HPDE6-E6E7 (cell line): ENCODE data around the gene KRTAP2-3.
"Not testable (repeated sequence)": the region's sequence is repeated elsewhere in the genome, so short reads cannot be mapped to it uniquely, and the experiment has no call there.

ENCODE experiments used
- DNase-seq: peaks from one replicate; pipeline ENCODE4 v3.0.0; 2011; ENCODE audit warnings: missing footprints; ENCODE audit errors: extremely low spot score

KRTAP2-3 gene, protein sequence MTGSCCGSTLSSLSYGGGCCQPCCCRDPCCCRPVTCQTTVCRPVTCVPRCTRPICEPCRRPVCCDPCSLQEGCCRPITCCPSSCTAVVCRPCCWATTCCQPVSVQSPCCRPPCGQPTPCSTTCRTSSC

DNA sequence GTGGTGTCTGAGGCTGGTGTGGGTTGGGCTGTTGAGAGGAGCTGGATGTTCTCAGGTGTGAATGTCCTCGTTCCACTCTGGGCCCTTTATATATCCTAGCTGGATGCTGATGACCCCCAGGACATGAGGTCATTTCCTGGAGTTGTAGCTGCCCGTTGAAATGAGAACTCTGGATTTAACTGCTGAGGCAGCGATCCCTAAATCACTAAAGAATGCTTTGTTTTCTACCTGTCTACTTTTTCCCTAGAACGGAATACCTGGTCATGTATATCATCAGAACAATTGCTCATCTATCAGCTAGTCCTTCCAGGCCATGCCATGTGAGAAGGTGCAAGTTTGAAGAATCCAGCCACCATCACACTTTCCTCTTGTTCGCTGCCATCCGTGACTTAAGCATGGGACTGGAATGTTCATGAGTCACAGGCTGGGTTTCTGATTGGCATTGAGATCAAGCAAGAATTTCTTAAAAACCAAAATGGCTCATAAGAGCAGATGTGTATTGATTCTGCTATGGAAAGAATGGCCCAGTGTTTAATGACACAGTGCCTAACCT is at the start of gene KRTAP2-3:
Gene KRTAP2-3 (minus strand): TSS at position 63 of the 553 bp plus-strand sequence. CDS start 64 bp downstream, outside the sequence.
- DNase-seq: peak; percentile 50

- DNase-seq: not testable (repeated sequence)
Observed at GRCh38 chr17:41108728-41109386, 48.9 kb upstream of the KRTAP2-3 start.

DNA sequence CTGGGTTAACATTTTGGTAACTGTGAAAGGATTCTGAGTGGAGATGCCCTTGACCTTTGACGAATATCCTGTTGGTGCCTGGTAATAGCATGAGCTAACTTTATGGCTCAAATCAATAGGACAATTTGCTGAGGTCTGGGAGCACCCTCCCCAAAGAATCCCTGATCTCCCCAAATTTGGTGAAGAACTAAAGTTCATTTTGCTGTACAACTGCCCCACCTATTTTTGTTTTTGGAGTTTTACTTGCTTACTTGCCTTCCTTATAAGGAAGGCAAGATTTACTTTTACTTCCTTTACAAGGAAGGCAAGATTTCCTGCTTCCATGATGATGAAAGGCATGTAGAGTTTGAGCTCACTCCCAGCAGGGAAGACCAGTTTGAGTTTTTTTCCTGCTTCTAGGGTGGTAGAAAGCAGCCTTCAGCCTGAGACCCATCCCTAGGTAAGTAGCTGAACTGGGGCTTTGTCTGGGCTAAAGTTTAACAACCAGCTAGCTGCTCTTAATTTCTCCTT is 48.1 kb upstream of the KRTAP2-3 start:
- DNase-seq: no peak

DNA sequence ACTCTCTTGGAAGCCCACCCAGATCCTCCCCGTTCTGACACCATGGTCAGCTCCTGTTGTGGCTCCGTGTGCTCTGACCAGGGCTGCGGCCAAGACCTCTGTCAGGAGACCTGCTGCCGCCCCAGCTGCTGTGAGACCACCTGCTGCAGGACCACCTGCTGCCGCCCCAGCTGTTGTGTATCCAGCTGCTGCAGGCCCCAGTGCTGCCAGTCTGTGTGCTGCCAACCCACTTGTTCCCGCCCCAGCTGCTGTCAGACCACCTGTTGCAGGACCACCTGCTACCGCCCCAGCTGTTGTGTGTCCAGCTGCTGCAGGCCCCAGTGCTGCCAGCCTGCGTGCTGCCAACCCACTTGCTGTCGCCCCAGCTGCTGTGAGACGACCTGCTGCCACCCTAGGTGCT is 45.4 kb upstream of the KRTAP2-3 start, which contains the start of gene KRTAP4-9:
Gene KRTAP4-9 (plus strand): TSS at position 43 of the 400 bp plus-strand sequence. CDS start 0 bp downstream, at position 43.
- not testable (repeated sequence) for DNase-seq

DNA sequence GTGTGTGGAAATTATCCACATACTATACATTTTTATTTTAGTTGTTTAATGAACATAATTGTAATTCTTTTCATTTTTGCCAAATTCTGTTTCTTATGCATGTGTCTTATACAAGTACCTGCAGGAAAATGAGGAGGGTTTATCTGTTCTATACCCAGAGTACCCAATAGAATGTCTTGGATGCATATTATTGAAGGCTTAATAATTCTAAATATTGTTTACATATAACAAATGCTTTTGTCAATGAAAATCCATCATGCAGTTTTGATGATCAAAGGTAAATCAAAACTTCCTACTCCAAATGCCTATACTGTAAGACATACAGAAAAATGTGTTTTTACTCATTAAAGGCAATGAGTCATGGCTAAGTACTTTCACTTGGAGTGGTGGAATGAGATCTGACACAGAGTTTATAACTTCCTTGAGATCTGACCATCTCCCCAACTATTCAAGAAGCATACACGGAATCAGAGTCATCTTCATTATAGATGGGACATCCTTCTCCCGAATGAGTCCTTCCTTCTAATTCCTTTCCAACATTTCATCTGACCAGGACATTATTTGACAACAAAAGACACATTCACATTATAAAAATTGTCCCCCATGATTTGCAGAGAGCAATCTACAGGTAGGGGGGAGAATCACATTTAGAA is 44.6 kb upstream of the KRTAP2-3 start:
- not testable (repeated sequence) for DNase-seq

- no peak for DNase-seq
Observed at GRCh38 chr17:41103896-41104295, 44.0 kb upstream of the KRTAP2-3 start.

- DNase-seq: no peak
Observed at GRCh38 chr17:41101586-41102259, 41.8 kb upstream of the KRTAP2-3 start, which contains the start of gene KRTAP4-16. Gene KRTAP4-16, minus strand, starts transcription at chr17:41102209. Its CDS starts 0 bp downstream, at chr17:41102209.

DNA sequence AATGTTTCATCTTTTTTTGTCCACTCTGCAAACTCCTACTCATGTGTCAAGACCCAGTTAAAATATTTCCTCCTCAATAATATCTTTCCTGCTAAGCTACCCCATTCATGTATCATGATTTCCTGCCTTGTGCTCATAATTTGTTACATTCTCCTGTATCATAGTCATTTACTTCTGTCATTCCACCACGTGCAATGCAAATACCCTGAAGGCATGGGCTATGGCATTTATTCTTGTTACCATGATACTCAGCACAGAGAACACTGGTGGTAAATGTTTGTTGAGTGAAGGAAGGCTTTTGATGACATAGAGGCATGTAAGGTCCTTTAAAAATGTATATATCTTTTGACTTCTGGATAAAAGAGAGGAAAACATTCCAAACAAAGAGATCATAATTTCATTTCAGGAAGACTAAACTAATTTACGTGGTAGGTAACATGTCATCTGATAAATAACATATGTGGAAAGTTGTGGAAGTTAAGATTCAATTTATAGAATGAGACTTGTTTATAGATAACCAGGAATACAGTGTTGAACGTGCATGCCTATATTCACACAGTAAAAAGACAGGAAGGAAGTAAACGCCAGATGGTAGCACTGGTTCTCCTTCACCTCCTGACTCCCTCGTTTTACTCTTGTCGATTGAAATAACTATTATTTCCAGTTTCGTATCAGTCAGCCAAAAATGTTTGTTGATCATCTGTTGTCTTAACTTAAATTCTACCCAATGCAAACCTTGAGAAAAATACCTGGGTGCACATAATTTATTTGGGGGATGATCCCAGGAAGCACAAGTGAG is 40.0 kb upstream of the KRTAP2-3 start:
- peak; percentile 9 for DNase-seq

DNA sequence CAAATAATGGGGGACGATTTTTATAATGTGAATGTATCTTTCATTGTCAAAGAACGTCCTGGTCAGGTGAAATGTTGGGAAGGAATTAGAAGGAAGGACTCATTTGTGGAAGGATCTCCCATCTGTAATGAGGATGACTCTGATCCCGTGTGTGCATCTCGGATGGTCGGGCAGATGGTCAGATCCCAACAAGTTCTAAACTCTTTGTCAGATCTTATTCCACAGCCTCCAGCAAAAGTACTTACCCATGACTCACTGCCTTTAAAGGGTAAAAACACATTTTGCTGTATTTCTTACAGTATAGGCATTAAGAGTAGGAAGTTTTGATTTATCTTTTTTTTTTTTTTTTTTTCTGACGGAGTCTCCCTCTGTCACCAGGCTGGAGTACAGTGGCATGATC is 38.6 kb upstream of the KRTAP2-3 start:
- DNase-seq: peak; percentile 3

DNA sequence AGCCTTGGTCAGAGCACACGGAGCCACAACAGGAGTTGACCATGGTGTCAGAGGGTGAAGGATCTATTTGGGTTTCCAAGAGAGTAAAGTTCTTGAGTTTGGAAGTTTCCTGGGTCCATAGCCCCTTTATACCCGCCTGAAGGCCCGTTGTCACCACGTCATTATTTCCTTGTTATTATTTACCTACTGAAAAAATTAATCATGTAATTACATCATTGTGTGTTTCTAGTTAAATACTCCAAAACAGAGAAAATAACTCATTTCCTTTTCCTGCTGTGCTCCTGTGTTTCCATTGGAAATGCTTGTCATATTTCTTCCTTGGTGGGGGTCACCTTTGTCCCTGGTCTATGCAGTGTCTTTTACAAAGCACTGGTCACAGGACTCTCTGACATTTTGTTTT is 38.1 kb upstream of the KRTAP2-3 start, which contains the start of gene KRTAP4-8:
Gene KRTAP4-8 (minus strand): TSS at position 101 of the 400 bp plus-strand sequence. CDS start 58 bp downstream, at position 43.
- DNase-seq: no peak

DNA sequence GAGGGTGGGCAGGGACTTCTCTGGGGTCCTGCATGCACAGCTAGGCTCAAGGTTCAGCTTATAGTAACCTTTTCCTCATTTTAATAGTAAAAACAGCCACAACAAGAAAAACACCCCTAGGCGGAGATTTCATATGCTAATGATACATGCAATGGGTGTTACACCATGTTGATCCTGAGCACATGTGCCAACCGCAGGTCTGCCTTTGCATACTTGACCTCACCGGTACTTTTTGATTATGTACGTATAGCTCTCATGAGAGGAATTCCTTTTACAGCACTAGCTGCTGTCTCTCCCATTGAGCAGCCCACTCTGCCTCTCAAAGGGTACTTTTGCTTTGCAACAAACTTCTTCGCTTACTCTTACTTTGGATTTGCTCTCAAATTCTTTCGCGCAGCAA is 36.1 kb upstream of the KRTAP2-3 start:
- DNase-seq: no peak

DNA sequence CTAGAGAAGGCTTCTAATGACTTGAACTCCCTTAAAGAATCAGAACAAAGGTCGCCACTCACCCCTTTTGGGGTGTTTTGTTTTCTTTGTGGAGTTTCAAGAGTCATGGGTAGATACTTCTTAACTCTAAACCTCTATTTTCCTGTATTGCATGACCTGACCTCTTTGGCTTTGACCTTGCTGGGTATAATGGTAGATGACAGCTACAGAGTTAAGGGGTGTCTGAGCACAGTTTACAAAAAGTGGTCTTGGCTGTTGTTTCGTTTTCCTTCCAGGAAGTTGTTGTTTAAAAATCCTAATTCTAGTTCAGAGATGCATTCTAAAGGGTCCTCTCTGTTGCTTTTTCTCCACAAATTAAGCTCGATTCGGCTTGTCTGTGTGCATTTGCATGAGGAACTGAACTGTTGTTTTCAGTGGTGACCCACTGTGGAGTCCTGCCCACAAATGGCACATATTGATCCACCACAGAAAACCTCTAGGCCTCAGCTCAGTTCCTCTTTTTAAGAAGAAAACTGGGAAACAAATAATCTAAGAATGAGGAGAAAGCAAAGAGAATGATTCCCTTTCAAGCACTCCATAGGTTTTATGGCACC is 28.9 kb upstream of the KRTAP2-3 start:
- not testable (repeated sequence) for DNase-seq

DNA sequence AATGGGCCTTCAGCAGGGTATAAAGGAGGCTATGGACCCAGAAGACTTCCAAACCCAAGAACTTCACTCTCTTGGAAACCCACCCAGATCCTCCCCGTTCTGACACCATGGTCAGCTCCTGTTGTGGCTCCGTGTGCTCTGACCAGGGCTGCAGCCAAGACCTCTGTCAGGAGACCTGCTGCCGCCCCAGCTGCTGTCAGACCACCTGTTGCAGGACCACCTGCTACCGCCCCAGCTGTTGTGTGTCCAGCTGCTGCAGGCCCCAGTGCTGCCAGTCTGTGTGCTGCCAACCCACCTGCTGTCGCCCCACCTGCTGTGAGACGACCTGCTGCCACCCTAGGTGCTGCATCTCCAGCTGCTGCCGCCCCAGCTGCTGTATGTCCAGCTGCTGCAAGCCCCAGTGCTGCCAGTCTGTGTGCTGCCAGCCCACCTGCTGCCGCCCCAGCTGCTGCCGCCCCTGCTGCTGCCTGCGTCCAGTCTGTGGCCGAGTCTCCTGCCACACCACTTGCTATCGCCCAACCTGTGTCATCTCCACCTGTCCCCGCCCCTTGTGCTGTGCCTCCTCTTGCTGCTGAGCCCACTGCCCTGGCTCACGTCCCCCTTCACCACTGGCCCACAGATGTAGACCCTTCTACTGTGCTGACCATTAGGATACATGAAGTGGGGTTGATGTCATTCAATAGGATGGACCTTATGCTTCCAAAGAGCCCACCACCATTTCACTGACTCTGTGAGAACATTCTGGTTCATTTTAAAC is 24.4 kb upstream of the KRTAP2-3 start, which contains the start of gene KRTAP4-7:
Gene KRTAP4-7 (plus strand): TSS at position 51 of the 757 bp plus-strand sequence. CDS start 57 bp downstream, at position 108.
- DNase-seq: not testable (repeated sequence)

DNA sequence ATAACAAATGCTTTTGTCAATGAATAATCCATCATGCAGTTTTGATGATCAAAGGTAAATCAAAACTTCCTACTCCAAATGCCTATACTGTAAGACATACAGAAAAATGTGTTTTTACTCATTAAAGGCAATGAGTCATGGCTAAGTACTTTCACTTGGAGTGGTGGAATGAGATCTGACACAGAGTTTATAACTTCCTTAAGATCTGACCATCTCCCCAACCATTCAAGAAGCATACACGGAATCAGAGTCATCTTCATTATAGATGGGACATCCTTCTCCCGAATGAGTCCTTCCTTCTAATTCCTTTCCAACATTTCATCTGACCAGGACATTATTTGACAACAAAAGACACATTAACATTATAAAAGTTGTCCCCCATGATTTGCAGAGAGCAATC is 23.5 kb upstream of the KRTAP2-3 start:
- not testable (repeated sequence) for DNase-seq

GRCh38 chr17:41082626-41083025 is 22.7 kb upstream of the KRTAP2-3 start:
- DNase-seq: no peak

GRCh38 chr17:41076788-41077187 is 16.9 kb upstream of the KRTAP2-3 start:
- DNase-seq: no peak

DNA sequence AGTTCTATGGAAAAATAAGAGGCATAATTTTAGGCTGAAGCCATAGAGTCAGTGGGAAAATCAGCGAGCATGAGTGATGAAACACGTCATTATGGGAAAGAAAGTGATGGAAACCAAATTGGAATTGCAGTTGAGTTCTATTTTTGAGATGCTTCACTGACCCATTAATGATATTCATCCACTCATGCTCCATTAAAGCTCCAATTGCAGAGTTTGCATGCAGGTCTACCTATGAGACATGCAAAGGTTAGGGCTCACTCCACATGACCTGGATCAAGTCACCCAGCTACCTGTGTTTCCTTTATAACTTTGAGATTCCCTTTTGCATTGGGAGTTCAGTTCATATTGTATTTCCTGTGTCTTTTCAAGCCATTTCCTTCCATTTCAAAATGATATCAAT is 13.8 kb upstream of the KRTAP2-3 start:
- no peak for DNase-seq

GRCh38 chr17:41071606-41072360 is 11.9 kb upstream of the KRTAP2-3 start:
- DNase-seq: no peak

DNA sequence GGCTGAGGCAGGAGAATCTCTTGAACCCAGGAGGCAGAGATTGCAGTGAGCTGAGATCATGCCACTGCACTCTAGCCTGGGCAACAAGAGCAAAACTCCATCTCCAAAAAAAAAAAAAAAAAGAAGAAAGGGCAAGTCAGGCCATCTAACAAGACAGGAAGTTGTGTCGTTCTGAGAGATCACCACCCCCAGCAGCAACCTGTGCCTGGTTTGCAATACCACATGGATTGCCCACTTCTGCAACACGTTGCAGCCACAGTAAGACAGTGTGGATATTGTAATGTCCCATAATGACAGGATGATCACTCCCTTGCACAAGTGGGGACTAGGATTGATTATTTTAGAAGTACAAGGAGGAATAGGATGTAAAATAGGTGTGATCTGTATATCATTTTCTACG is 9.1 kb upstream of the KRTAP2-3 start:
- no peak for DNase-seq
